ENCODE measurements around the gene ABCE1.
"Not testable (repeated sequence)": the region's sequence is repeated elsewhere in the genome, so short reads cannot be mapped to it uniquely, and the experiment has no call there.

Gene ABCE1

GRCh38 chr4:145102619-145103018 lies 4.5 kb downstream of the ABCE1 start:
- no peak for DNase-seq (ENCODE audit: low read depth in 2 of 2)

GRCh38 chr4:145103496-145103895 lies 5.4 kb downstream of the ABCE1 start:
- DNase-seq (ENCODE audit: low read depth in 2 of 2) = no peak

- DNase-seq (ENCODE audit: low read depth in 2 of 2) = no peak
Measured at GRCh38 chr4:145107126-145107525, 9.0 kb downstream of the ABCE1 start.

GRCh38 chr4:145108128-145108527 lies 10.0 kb downstream of the ABCE1 start:
- DNase-seq (ENCODE audit: low read depth in 2 of 2) = no peak

- no peak for DNase-seq (ENCODE audit: low read depth in 2 of 2)
Measured at GRCh38 chr4:145125396-145125795, 27.3 kb downstream of the ABCE1 start.

- DNase-seq (ENCODE audit: low read depth in 2 of 2) = no peak
Measured at GRCh38 chr4:145130130-145130529, 32.0 kb downstream of the ABCE1 start.

- no peak for DNase-seq (ENCODE audit: low read depth in 2 of 2)
Measured at GRCh38 chr4:145130788-145131399, 32.8 kb downstream of the ABCE1 start.

GRCh38 chr4:145131848-145132247 lies 33.7 kb downstream of the ABCE1 start:
- DNase-seq (ENCODE audit: low read depth in 2 of 2) = no peak

GRCh38 chr4:145132511-145133098 lies 34.5 kb downstream of the ABCE1 start:
- DNase-seq (ENCODE audit: low read depth in 2 of 2) = no peak

GRCh38 chr4:145136219-145136618 lies 38.1 kb downstream of the ABCE1 start:
- DNase-seq (ENCODE audit: low read depth in 2 of 2) = not testable (repeated sequence)

- no peak for DNase-seq (ENCODE audit: low read depth in 2 of 2)
Measured at GRCh38 chr4:145148980-145149379, 50.9 kb downstream of the ABCE1 start.

- no peak for DNase-seq (ENCODE audit: low read depth in 2 of 2)
Measured at GRCh38 chr4:145153181-145153903, 55.2 kb downstream of the ABCE1 start.

GRCh38 chr4:145153904-145154298 lies 55.8 kb downstream of the ABCE1 start:
- DNase-seq (ENCODE audit: low read depth in 2 of 2) = no peak

GRCh38 chr4:145154573-145154972 lies 56.5 kb downstream of the ABCE1 start:
- no peak for DNase-seq (ENCODE audit: low read depth in 2 of 2)

GRCh38 chr4:145155268-145155870 lies 57.3 kb downstream of the ABCE1 start:
- DNase-seq (ENCODE audit: low read depth in 2 of 2) = no peak

GRCh38 chr4:145156986-145157385 lies 58.9 kb downstream of the ABCE1 start:
- no peak for DNase-seq (ENCODE audit: low read depth in 2 of 2)

- DNase-seq (ENCODE audit: low read depth in 2 of 2) = no peak
Measured at GRCh38 chr4:145161549-145161948, 63.4 kb downstream of the ABCE1 start.

GRCh38 chr4:145167887-145168286 lies 69.8 kb downstream of the ABCE1 start:
- DNase-seq (ENCODE audit: low read depth in 2 of 2) = no peak

GRCh38 chr4:145168581-145169187 lies 70.6 kb downstream of the ABCE1 start:
- DNase-seq (ENCODE audit: low read depth in 2 of 2) = no peak

- no peak for DNase-seq (ENCODE audit: low read depth in 2 of 2)
Measured at GRCh38 chr4:145170223-145170622, 72.1 kb downstream of the ABCE1 start.

GRCh38 chr4:145171911-145172310 lies 73.8 kb downstream of the ABCE1 start:
- no peak for DNase-seq (ENCODE audit: low read depth in 2 of 2)
